Testis (tissue), 3 donors: ENCODE measurements around the gene PRRG4. TPM values are rescaled to one million over a fixed set of nuclear protein-coding genes. Genes with fewer than 3 reads are reported as not detected.

Experiments used
- DNase-seq: peaks from one replicate; pipeline ENCODE4 v3.0.0-alpha.2; 2019
- H3K27ac ChIP-seq, 2 donors: fragments of 200-600 bp; sonication (generic); one replicate each; pipeline ENCODE4 v1.5.1; 2019
- H3K27me3 ChIP-seq: fragments of 200-600 bp; sonication (generic); one replicate; pipeline ENCODE4 v1.5.1; 2019
- H3K36me3 ChIP-seq: fragments of 200-600 bp; sonication (generic); one replicate; pipeline ENCODE4 v1.5.1; 2017; ENCODE audit warnings: low read depth; ENCODE audit errors: missing control alignments
- H3K4me1 ChIP-seq: fragments of 200-600 bp; sonication (generic); one replicate; pipeline ENCODE4 v1.5.1; 2019
- H3K4me3 ChIP-seq, 2 donors: fragments of 200-600 bp; sonication (generic); one replicate each; pipeline ENCODE4 v1.5.1; 2017 to 2019
- H3K9me3 ChIP-seq: fragments of 200-600 bp; sonication (generic); one replicate; pipeline ENCODE4 v1.5.1; 2017
- POLR2A ChIP-seq: fragments of 450-650 bp; IDR thresholded peaks from one replicate; pipeline ENCODE4 v1.6.1; 2017; ENCODE audit warnings: antibody characterized with exemption, mild to moderate bottlenecking, moderate library complexity
- whole genome bisulfite sequencing, 2 donors: methylation state at CpG; one replicate each; pipeline ENCODE4 v1.1.5; 2018; 5-methylcytosine and 5-hydroxymethylcytosine counted together
- intact Hi-C: fragments of 100-400 bp; cut with DNase I; formaldehyde crosslinking; loops from one replicate; pipeline ENCODE4 v1.15.1; 2023; ENCODE audit warnings: low total_unique reads
- polyA plus RNA-seq: library from polyadenylated mRNA; stranded (reverse); fragments of 350-450 nt; fragmentation: Illumina TruSeq; extraction: RNeasy Lipid Tissue Mini Kit (QIAGEN cat#74804); gene quantifications from one replicate; pipeline ENCODE4 v1.2.3, GENCODE V29; 2014; ENCODE audit warnings: low read depth, low replicate concordance; ENCODE audit not compliant: insufficient read depth
- total RNA-seq, 2 donors: library from RNA; depleted of rRNA; stranded (reverse); fragments of >200 nt; gene quantifications; one replicate each; pipeline ENCODE4 v1.2.3, GENCODE V29; 2016
- TF ChIP-seq, protein P1 (sequence below), 3 experiments: fragments of 450-650 bp in 2 of 3; fragments of 200-600 bp in 1 of 3; sonication (generic) in 1 of 3; IDR thresholded peaks; one replicate each; pipeline ENCODE4 v1.5.1; 2016 to 2019; ENCODE audit warnings: antibody characterized with exemption in 3 of 3, mild to moderate bottlenecking in 2 of 3, moderate library complexity in 1 of 3

Gene PRRG4
- total and polyA plus RNA-seq, 3 donors from 2014 or later, result 0.93 to 1.1 (median 1.0) TPM

DNA sequence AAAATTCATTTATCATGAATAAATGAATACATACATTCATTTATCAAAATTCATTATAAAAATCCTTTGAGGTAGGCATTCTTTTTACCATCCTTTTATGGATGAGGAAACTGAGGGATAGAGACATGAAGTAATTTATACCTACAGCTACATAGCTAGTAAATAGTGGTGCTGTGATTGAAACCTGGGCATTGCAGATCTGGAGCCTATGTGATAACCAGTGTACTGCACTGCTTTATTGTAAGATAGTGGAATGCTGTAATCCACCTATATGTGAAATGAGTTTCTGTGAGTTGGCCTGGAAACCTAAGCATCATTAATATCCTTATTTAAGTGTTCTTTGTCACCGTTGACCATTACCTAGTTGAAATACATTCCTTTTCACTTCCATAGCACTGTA, 67.4 kb downstream of the PRRG4 start:
- no peak for DNase-seq
- H3K27me3 ChIP-seq, result no peaks in the 10 kb centered on the region
- no peaks in the 10 kb centered on the region for H3K9me3 ChIP-seq
- H3K4me1 ChIP-seq, result no peaks in the 10 kb centered on the region
- no peak overlapping the region for H3K27ac ChIP-seq
- whole genome bisulfite sequencing, 2 donors, result 75 to 94% methylated on average over 1 of the region's 1 CpG
- TF ChIP-seq, protein P1, sequence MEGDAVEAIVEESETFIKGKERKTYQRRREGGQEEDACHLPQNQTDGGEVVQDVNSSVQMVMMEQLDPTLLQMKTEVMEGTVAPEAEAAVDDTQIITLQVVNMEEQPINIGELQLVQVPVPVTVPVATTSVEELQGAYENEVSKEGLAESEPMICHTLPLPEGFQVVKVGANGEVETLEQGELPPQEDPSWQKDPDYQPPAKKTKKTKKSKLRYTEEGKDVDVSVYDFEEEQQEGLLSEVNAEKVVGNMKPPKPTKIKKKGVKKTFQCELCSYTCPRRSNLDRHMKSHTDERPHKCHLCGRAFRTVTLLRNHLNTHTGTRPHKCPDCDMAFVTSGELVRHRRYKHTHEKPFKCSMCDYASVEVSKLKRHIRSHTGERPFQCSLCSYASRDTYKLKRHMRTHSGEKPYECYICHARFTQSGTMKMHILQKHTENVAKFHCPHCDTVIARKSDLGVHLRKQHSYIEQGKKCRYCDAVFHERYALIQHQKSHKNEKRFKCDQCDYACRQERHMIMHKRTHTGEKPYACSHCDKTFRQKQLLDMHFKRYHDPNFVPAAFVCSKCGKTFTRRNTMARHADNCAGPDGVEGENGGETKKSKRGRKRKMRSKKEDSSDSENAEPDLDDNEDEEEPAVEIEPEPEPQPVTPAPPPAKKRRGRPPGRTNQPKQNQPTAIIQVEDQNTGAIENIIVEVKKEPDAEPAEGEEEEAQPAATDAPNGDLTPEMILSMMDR (IDR thresholded peaks at IDR 0.05), result no peak
- TF ChIP-seq POLR2A, result no peak
- intact Hi-C loops, result no loop called here
- no peaks in the 10 kb centered on the region for H3K36me3 ChIP-seq
- no peak overlapping the region for H3K4me3 ChIP-seq

DNA sequence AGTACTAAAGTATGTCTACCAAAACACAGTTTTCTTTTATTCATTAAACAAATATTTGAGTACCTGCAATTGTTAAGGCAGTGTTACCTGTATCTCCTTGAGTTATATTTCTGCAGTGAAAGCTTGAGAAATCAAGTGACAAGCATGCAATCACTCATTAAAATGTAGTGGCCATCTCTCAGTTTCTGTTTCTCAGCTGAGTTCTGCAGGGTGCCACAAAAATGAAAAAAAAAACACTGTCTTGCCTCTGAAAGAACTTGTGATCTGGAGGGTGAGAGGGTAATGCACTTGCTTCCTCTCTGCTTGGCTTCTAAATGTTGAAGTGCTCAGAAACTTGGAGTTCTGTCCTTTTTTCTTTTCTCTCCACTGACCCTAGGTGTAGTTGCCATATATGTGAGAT, 69.7 kb downstream of the PRRG4 start:
- intact Hi-C loops, result no loop called here
- Histone ChIP-seq H3K4me1 (no peaks in the 10 kb centered on the region), H3K36me3 (no peaks in the 10 kb centered on the region), H3K27me3 (no peaks in the 10 kb centered on the region), H3K27ac (no peak overlapping the region), H3K4me3 (no peak overlapping the region), H3K9me3 (no peaks in the 10 kb centered on the region)
- TF ChIP-seq, protein P1 (IDR thresholded peaks at IDR 0.05), result no peak
- no peak for TF ChIP-seq POLR2A
- DNase-seq, result no peak

DNA sequence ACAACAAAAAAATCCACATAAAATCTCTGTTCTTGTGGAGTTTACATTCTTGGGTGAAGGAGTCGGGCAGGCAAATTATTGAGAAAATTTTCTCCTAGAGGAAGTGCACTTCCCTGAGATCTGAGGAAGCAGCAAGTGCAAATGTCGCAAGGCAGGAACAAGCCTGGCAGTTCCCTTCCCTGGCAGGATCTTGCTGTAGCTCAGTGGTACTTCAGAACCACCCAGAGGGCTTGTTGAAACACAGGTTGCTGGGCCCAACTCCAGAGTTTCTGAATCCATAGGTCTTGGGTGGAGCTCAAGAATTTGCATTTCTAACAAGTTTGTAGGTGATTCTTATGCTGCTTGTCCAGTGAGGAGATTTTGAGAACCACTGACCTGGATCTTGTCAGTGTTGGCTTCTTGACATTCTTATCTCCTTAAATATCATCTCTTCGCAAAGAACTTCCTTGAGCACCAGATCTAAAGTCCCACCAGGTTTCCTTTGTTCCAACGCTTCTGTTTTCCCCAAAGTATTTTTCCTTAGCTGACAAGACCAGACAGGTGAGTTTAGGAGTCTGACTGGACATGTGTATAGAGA, 72.5 kb downstream of the PRRG4 start:
- WGBS, 2 donors, result 91 to 94% methylated on average over 4 of the region's 4 CpGs
- H3K9me3 ChIP-seq, result no peaks in the 10 kb centered on the region
- intact Hi-C loops, result no loop called here
- H3K36me3 ChIP-seq, result no peaks in the 10 kb centered on the region
- no peak overlapping the region for H3K4me3 ChIP-seq
- no peak for DNase-seq
- no peaks in the 10 kb centered on the region for H3K4me1 ChIP-seq
- no peak for TF ChIP-seq POLR2A
- TF ChIP-seq, protein P1 (IDR thresholded peaks at IDR 0.05), result no peak
- H3K27me3 ChIP-seq, result no peaks in the 10 kb centered on the region
- no peak overlapping the region for H3K27ac ChIP-seq

DNA sequence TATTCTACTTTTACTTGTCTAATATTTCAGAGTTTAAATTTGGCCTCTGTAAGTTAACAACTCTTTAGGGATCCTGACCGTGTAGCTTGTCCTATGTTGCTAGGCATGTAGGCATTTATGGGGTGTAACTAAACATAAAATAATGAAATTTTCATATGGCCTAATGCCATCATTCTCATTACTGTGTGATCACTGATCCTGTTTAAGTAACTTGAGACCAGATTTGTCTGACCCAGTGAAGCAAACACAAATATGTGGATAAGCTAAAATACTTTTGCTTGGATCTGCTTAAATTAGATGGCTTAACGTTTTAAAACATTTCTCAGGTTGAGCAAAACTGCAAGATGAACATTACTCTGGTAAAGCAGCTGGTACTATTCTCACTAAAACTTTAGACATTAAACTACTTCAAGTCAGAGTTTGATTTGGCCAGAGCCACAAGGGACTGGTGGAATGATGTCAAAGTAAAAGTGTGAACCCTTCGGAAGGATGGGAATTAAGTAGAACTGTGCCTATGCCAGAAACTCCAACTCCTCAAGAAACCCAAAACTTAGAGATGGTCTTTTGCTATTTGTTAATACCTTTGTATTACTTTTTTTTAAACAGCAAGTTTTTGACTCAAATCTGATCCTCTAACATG, 75.4 kb downstream of the PRRG4 start:
- WGBS, 2 donors, result 48 to 56% methylated on average over 3 of the region's 3 CpGs
- Histone ChIP-seq H3K36me3 (no peaks in the 10 kb centered on the region), H3K27me3 (no peaks in the 10 kb centered on the region), H3K4me1 (no peaks in the 10 kb centered on the region), H3K9me3 (no peaks in the 10 kb centered on the region), H3K4me3 (no peak overlapping the region), H3K27ac (no peak overlapping the region)
- intact Hi-C loops, result no loop called here
- TF ChIP-seq, protein P1 (IDR thresholded peaks at IDR 0.05), result no peak
- no peak for TF ChIP-seq POLR2A
- DNase-seq, result no peak

Other genes with a start within 250 kb of the PRRG4 start
- gene EIF3M, start 246.1 kb upstream of the PRRG4 start, total RNA-seq, result 100 to 1,000 TPM; 221 to 369 TPM
- 228 TPM for gene EIF3M, start 246.1 kb upstream of the PRRG4 start, polyA plus RNA-seq
- gene CCDC73, start 35.3 kb upstream of the PRRG4 start, total RNA-seq, result 10 to 100 TPM in 1 of 2 donors, 1 to 10 TPM in 1; 6.6 to 14.3 TPM
- 1.0 TPM for gene CCDC73, start 35.3 kb upstream of the PRRG4 start, polyA plus RNA-seq
- gene QSER1, start 62.9 kb downstream of the PRRG4 start, total RNA-seq, result 10 to 100 TPM; 35.4 to 42.7 TPM
- gene QSER1, start 62.9 kb downstream of the PRRG4 start, polyA plus RNA-seq, result 18.1 TPM
- 10 to 100 TPM; 14.9 to 23.2 TPM for gene DEPDC7, start 186.0 kb downstream of the PRRG4 start, total RNA-seq
- gene DEPDC7, start 186.0 kb downstream of the PRRG4 start, polyA plus RNA-seq, result 47.7 TPM
- gene TCP11L1, start 209.6 kb downstream of the PRRG4 start, total RNA-seq, result 10 to 100 TPM; 26.6 to 31.9 TPM
- gene TCP11L1, start 209.6 kb downstream of the PRRG4 start, polyA plus RNA-seq, result 13.6 TPM